H1 (cell line): ENCODE measurements around the gene XRRA1. TPM values are rescaled to one million over a fixed set of nuclear protein-coding genes. Genes with fewer than 3 reads are reported as not detected.

Experiments used
- CTCF ChIA-PET: fragments of 300-600 bp; sonication (Branson Sonifier 250); formaldehyde crosslinking; loops from one replicate; lab custom pipeline; 2021; ENCODE audit not compliant: partially characterized antibody; lab: Charles Lee
- POLR2A ChIA-PET: fragments of 300-600 bp; sonication (Branson Sonifier 250); formaldehyde crosslinking; loops from one replicate; lab custom pipeline; 2021; ENCODE audit warnings: inconsistent platforms; ENCODE audit not compliant: partially characterized antibody; lab: Charles Lee
- DNase-seq, 2 experiments: peaks; one replicate each; pipeline versions ENCODE4 v3.0.0 to v3.0.0-alpha.2; 2010 to 2022; ENCODE audit warnings: low spot score in 2 of 2, low read depth in 1 of 2, mixed read lengths in 1 of 2
- FAIRE-seq: peaks from 2 replicates; lab custom pipeline; 2011; peaks lifted over from hg19 to GRCh38; lab: Jason Lieb, UNC
- H2AFZ ChIP-seq: 2 replicates; pipeline ENCODE4 v1.8.1; 2012; ENCODE audit warnings: low read length, inconsistent platforms
- H2AK5ac ChIP-seq: 2 replicates; pipeline ENCODE4 v1.6.1; 2013; ENCODE audit warnings: low read depth, low read length
- H2BK120ac ChIP-seq: replicated peaks from 2 replicates; pipeline ENCODE3; 2013; ENCODE audit warnings: low read depth, low read length, inconsistent platforms
- H2BK12ac ChIP-seq: 2 replicates; pipeline ENCODE4 v1.6.1; 2013; ENCODE audit warnings: low read depth, low read length
- H2BK15ac ChIP-seq: 2 replicates; pipeline ENCODE4 v1.6.1; 2013; ENCODE audit warnings: low read length
- H2BK20ac ChIP-seq: 2 replicates; pipeline ENCODE4 v1.6.1; 2013; ENCODE audit warnings: low read length
- H2BK5ac ChIP-seq: 2 replicates; pipeline ENCODE4 v1.6.1; 2013; ENCODE audit warnings: low read depth, low read length
- H3K14ac ChIP-seq: 2 replicates; pipeline ENCODE4 v1.6.1; 2013; ENCODE audit warnings: inconsistent platforms; ENCODE audit not compliant: insufficient read length
- H3K18ac ChIP-seq: 2 replicates; pipeline ENCODE4 v1.6.1; 2013; ENCODE audit warnings: low read length; ENCODE audit errors: extremely low read depth
- H3K23ac ChIP-seq: 2 replicates; pipeline ENCODE4 v1.6.1; 2013; ENCODE audit warnings: inconsistent platforms; ENCODE audit not compliant: insufficient read length
- H3K23me2 ChIP-seq: 2 replicates; pipeline ENCODE4 v1.6.1; 2013; ENCODE audit warnings: low read depth, low read length
- H3K27ac ChIP-seq: 2 replicates; pipeline ENCODE4 v1.6.1; 2011; ENCODE audit warnings: low read depth, low read length, inconsistent platforms
- H3K27me3 ChIP-seq, 4 experiments: replicated peaks in 1 of 4; 1 replicate in 1 of 4; 2 replicates in 3 of 4; pipeline versions ENCODE4 v1.6.1 to v1.8.1; 2011 to 2013; ENCODE audit warnings: low read length in 3 of 4, mild to moderate bottlenecking in 3 of 4, inconsistent platforms in 2 of 4, mixed read lengths in 2 of 4, moderate library complexity in 1 of 4; ENCODE audit not compliant: control insufficient read depth in 3 of 4, insufficient read depth in 3 of 4; ENCODE audit errors: extremely low read depth in 1 of 4
- H3K36me3 ChIP-seq, 4 experiments: 2 replicates each; pipeline versions ENCODE4 v1.6.1 to v1.8.1; 2011 to 2013; ENCODE audit warnings: mild to moderate bottlenecking in 4 of 4, low read length in 3 of 4, moderate library complexity in 2 of 4, control low read depth in 1 of 4, inconsistent platforms in 1 of 4; ENCODE audit not compliant: insufficient read depth in 4 of 4, control insufficient read depth in 2 of 4
- H3K4ac ChIP-seq: replicated peaks from 2 replicates; pipeline ENCODE3; 2013; ENCODE audit warnings: low read length, low read depth, mixed read lengths, inconsistent platforms; ENCODE audit not compliant: insufficient read length
- H3K4me1 ChIP-seq, 4 experiments: replicated peaks in 1 of 4; 1 replicate in 1 of 4; 2 replicates in 3 of 4; pipeline versions ENCODE4 v1.6.1 to v1.8.1; 2011 to 2013; ENCODE audit warnings: low read length in 3 of 4, inconsistent platforms in 2 of 4, mixed read lengths in 1 of 4; ENCODE audit not compliant: insufficient read depth in 4 of 4, control insufficient read depth in 3 of 4
- H3K4me2 ChIP-seq, 2 experiments: 2 replicates each; pipeline versions ENCODE4 v1.6.1 to v1.8.1; 2011 to 2013; ENCODE audit warnings: low read depth in 2 of 2, low read length in 2 of 2, control low read depth in 1 of 2, inconsistent platforms in 1 of 2, mild to moderate bottlenecking in 1 of 2; ENCODE audit not compliant: insufficient read depth in 1 of 2
- H3K4me3 ChIP-seq, 4 experiments: fragments of 200-600, 300-600 bp in 1 of 4; sonication (generic), shearing (Covaris generic), sonication (Bioruptor Twin) in 1 of 4; 2 replicates each; pipeline versions ENCODE4 v1.5.1 to v1.8.1; 2011 to 2016; ENCODE audit warnings: low read length in 4 of 4, low read depth in 3 of 4, control low read depth in 2 of 4, inconsistent platforms in 2 of 4, mild to moderate bottlenecking in 2 of 4, mixed read lengths in 1 of 4, moderate library complexity in 1 of 4; ENCODE audit not compliant: insufficient read depth in 2 of 4; ENCODE audit errors: extremely low read depth in 1 of 4
- H3K56ac ChIP-seq: replicated peaks from 2 replicates; pipeline ENCODE3; 2013; ENCODE audit warnings: low read depth, mild to moderate bottlenecking, mixed read lengths, low read length, inconsistent platforms; ENCODE audit not compliant: insufficient read length
- H3K79me1 ChIP-seq: 2 replicates; pipeline ENCODE4 v1.6.1; 2013; ENCODE audit warnings: low read depth, low read length, control low read depth
- H3K79me2 ChIP-seq, 2 experiments: 2 replicates each; pipeline versions ENCODE4 v1.6.1 to v1.8.1; 2012 to 2013; ENCODE audit warnings: low read length in 2 of 2, mild to moderate bottlenecking in 2 of 2, inconsistent platforms in 1 of 2; ENCODE audit not compliant: insufficient read depth in 2 of 2, control insufficient read depth in 1 of 2
- H3K9ac ChIP-seq, 4 experiments: replicated peaks in 1 of 4; 1 replicate in 1 of 4; 2 replicates in 3 of 4; pipeline versions ENCODE4 v1.6.1 to v1.8.1; 2011 to 2013; ENCODE audit warnings: low read depth in 3 of 4, low read length in 3 of 4, control low read depth in 2 of 4, mild to moderate bottlenecking in 2 of 4, moderate library complexity in 2 of 4, inconsistent platforms in 1 of 4; ENCODE audit errors: extremely low read depth in 1 of 4
- H3K9me3 ChIP-seq, 2 experiments: 2 replicates each; pipeline versions ENCODE4 v1.6.1 to v1.8.1; 2012 to 2013; ENCODE audit warnings: mild to moderate bottlenecking in 2 of 2, moderate library complexity in 2 of 2, control low read depth in 1 of 2, inconsistent platforms in 1 of 2, low read depth in 1 of 2, low read length in 1 of 2, mixed read lengths in 1 of 2; ENCODE audit not compliant: insufficient read depth in 2 of 2
- H4K20me1 ChIP-seq, 2 experiments: replicated peaks in 1 of 2; 2 replicates each; pipeline versions ENCODE3 to v1.8.1; 2011 to 2013; ENCODE audit warnings: inconsistent platforms in 2 of 2, low read length in 2 of 2, mild to moderate bottlenecking in 1 of 2; ENCODE audit not compliant: insufficient read depth in 2 of 2, control insufficient read depth in 1 of 2
- H4K5ac ChIP-seq: 2 replicates; pipeline ENCODE4 v1.6.1; 2013; ENCODE audit warnings: low read length, low read depth, mixed read lengths, inconsistent platforms; ENCODE audit not compliant: insufficient read length
- H4K8ac ChIP-seq: 2 replicates; pipeline ENCODE4 v1.8.0; 2013; ENCODE audit warnings: mild to moderate bottlenecking, moderate library complexity, low read length, inconsistent platforms; ENCODE audit not compliant: insufficient read depth; ENCODE audit errors: extremely low read depth
- H4K91ac ChIP-seq: replicated peaks from 2 replicates; pipeline ENCODE3; 2013; ENCODE audit warnings: low read length, mixed read lengths, inconsistent platforms; ENCODE audit not compliant: insufficient read length
- CBX5 ChIP-seq: fragments of 300-800, 300-1000 bp; sonication (generic); IDR thresholded peaks from 2 replicates; pipeline ENCODE4 v1.7.1; 2016; ENCODE audit warnings: antibody characterized with exemption, low read length, low read depth
- CHD1 ChIP-seq: IDR thresholded peaks from 2 replicates; pipeline ENCODE4 v1.6.1; 2012; ENCODE audit warnings: low read depth, low read length, improper control_type of control experiment
- CREB1 ChIP-seq: IDR thresholded peaks from 2 replicates; pipeline ENCODE4 v1.6.1; 2012; ENCODE audit warnings: inconsistent platforms
- EP300 ChIP-seq, 2 experiments: IDR thresholded peaks; 1 replicate in 1 of 2; 2 replicates in 1 of 2; pipeline ENCODE4 v1.6.1; 2011 to 2012; ENCODE audit warnings: low read depth in 2 of 2, low read length in 2 of 2, mild to moderate bottlenecking in 2 of 2, borderline replicate concordance in 1 of 2, inconsistent platforms in 1 of 2, moderate library complexity in 1 of 2
- FOSL1 ChIP-seq: IDR thresholded peaks from 2 replicates; pipeline ENCODE4 v1.6.1; 2011; ENCODE audit warnings: mild to moderate bottlenecking, low read depth, low read length, moderate library complexity; ENCODE audit not compliant: insufficient read depth
- SIRT6 ChIP-seq: IDR thresholded peaks from one replicate; pipeline ENCODE4 v1.7.1; 2012; ENCODE audit warnings: low read length, inconsistent platforms
- WGBS, 2 experiments: shearing (Covaris generic) in 1 of 2; methylation state at CpG; one replicate each; pipeline versions ENCODE4 v1.1.6 to v1.1.7; 2013 to 2015; ENCODE audit warnings: low lambda C conversion rate in 2 of 2, mixed read lengths in 2 of 2, inconsistent platforms in 1 of 2, low coverage in 1 of 2, missing lambda C conversion rate in 1 of 2; ENCODE audit not compliant: insufficient replicate concordance in 2 of 2, insufficient coverage in 1 of 2, insufficient read length in 1 of 2; ENCODE audit errors: extremely low coverage in 1 of 2, missing lambda C conversion rate in 1 of 2; 5-methylcytosine and 5-hydroxymethylcytosine counted together
- polyA plus RNA-seq, 7 experiments: library from polyadenylated mRNA; depleted of rRNA in 3 of 7; stranded (reverse) in 5 of 7; unstranded in 2 of 7; fragments of >200 nt in 5 of 7; fragments of 200-250 nt in 2 of 7; gene quantifications; 1 replicate in 5 of 7; 2 replicates in 1 of 7; 4 replicates in 1 of 7; pipeline versions ENCODE4 v1.2.1 to v1.2.3, GENCODE V29; 2011 to 2013; ENCODE audit warnings: missing spikeins in 2 of 7, mixed read lengths in 2 of 7
- total RNA-seq: library from RNA; stranded (reverse); fragmentation: NEBNext Ultra II Directional; extraction: Animal tissue kit (Norgen Biotek cat#: 25700); gene quantifications from 2 replicates; pipeline ENCODE4 v1.2.1, GENCODE V29; 2021

XRRA1 gene
- total and polyA plus RNA-seq, 2 of the 8 experiments (the other 6 are each of a cell fraction or from before 2014, with no cell fraction given) = 2.1 to 7.1 TPM

GRCh38 chr11:74984070-74984469 is 35.2 kb upstream of the XRRA1 start:
- no peak overlapping the region for H4K91ac ChIP-seq
- no peak overlapping the region for H3K4me2 ChIP-seq
- no peaks in the 10 kb centered on the region for H3K79me2 ChIP-seq
- H3K23ac ChIP-seq = no peak overlapping the region
- no peak overlapping the region for H3K4ac ChIP-seq
- H3K23me2 ChIP-seq = peaks cover 2% of the 10 kb centered on the region; the same call in 1 of the 2 replicates
- no peak overlapping the region for H2BK15ac ChIP-seq
- no peak overlapping the region for H2AFZ ChIP-seq
- H3K27me3 ChIP-seq = no peaks in the 10 kb centered on the region
- FAIRE-seq = no peak
- H3K18ac ChIP-seq = no peak overlapping the region
- WGBS, 2 experiments = 95% methylated on average over 3 of the region's 3 CpGs; no CpG with 5 or more reads in 1 of the 2 experiments
- POLR2A ChIA-PET = interaction anchor here (0.9 kb wide), 1 partner anchor 44 kb away, joined by 4 read pairs; no protein-coding TSS in a partner anchor
- H3K4me1 ChIP-seq = no peaks in the 10 kb centered on the region
- H2BK20ac ChIP-seq = no peak overlapping the region
- no peak overlapping the region for H4K8ac ChIP-seq
- H3K9me3 ChIP-seq = no peaks in the 10 kb centered on the region
- H4K20me1 ChIP-seq = no peaks in the 10 kb centered on the region
- H3K27ac ChIP-seq = no peak overlapping the region
- no peaks in the 10 kb centered on the region; the same call in 1 of the 2 replicates for H3K79me1 ChIP-seq
- H2BK120ac ChIP-seq = no peak overlapping the region
- H2BK12ac ChIP-seq = no peak overlapping the region
- H3K56ac ChIP-seq = no peak overlapping the region
- H3K9ac ChIP-seq = peak overlapping the region in 1 of 4 experiments; percentile 49; a peak in 1 of 7 replicates
- DNase-seq = no peak
- CTCF ChIA-PET = no interaction called here
- no peak overlapping the region for H2BK5ac ChIP-seq
- TF ChIP-seq SIRT6 (no peak), FOSL1 (no peak), CHD1 (no peak), EP300 (IDR thresholded peaks at IDR 0.05; ENCODE audit: borderline replicate concordance in 1 of 2, low read depth in 2 of 2, low read length in 2 of 2) (no peak), CREB1 (no peak), CBX5 (no peak)
- TF ChIP-seq, all 59 proteins: peak for 0
- Histone ChIP-seq H4K5ac (no peak overlapping the region), H3K4me3 (no peak overlapping the region), H3K14ac (no peak overlapping the region), H2AK5ac (no peak overlapping the region), H3K36me3 (peaks cover 0 to 5% (median 1%) of the 10 kb centered on the region in 4 experiments; a peak in 2 of 8 replicates)
